ENCODE data around the gene GLIS1. TPM values are rescaled to one million over a fixed set of nuclear protein-coding genes. Genes with fewer than 3 reads are reported as not detected.

GLIS1 gene
- total and polyA plus RNA-seq, 2 of the 8 experiments (the other 6 are each of a cell fraction or from before 2014, with no cell fraction given) = 0.15 to 0.22 TPM

GRCh38 chr1:53688381-53689102, 50.4 kb downstream of the GLIS1 start:
- no peak overlapping the region for H3K4me3 ChIP-seq (ENCODE audit: extremely low read depth in 1 of 4, insufficient read depth in 2 of 4, low read depth in 3 of 4, low read length in 4 of 4)
- H3K4me1 ChIP-seq (replicated peaks in 1 of 4; ENCODE audit: control insufficient read depth in 3 of 4, insufficient read depth in 4 of 4, low read length in 3 of 4) = peaks cover 0 to 16% (median 9%) of the 10 kb centered on the region in 4 experiments; a peak in 4 of 7 replicates
- no peak overlapping the region for H4K5ac ChIP-seq (ENCODE audit: insufficient read length, low read depth, low read length)
- H3K9ac ChIP-seq (replicated peaks in 1 of 4; ENCODE audit: extremely low read depth in 1 of 4, low read depth in 3 of 4, low read length in 3 of 4) = no peak overlapping the region
- no peak overlapping the region for H3K18ac ChIP-seq (ENCODE audit: extremely low read depth, low read length)
- FAIRE-seq = no peak
- no peak overlapping the region for H4K8ac ChIP-seq (ENCODE audit: extremely low read depth, insufficient read depth, low read length)
- H2BK20ac ChIP-seq (ENCODE audit: low read length) = 0 out of 2 replicates have a peak overlapping the region, but pooled peaks have one; percentile 86
- H3K27ac ChIP-seq (ENCODE audit: low read depth, low read length) = no peak overlapping the region
- H2AK5ac ChIP-seq (ENCODE audit: low read depth, low read length) = peak overlapping the region; percentile 88; the same call in 1 of the 2 replicates
- no peaks in the 10 kb centered on the region for H3K79me1 ChIP-seq (ENCODE audit: low read depth, low read length)
- peaks cover 0 to 5% (median 0%) of the 10 kb centered on the region in 4 experiments; a peak in 3 of 7 replicates for H3K27me3 ChIP-seq (replicated peaks in 1 of 4; ENCODE audit: control insufficient read depth in 3 of 4, extremely low read depth in 1 of 4, insufficient read depth in 3 of 4, low read length in 3 of 4)
- no peak overlapping the region for H2BK5ac ChIP-seq (ENCODE audit: low read depth, low read length)
- no peak overlapping the region for H3K4ac ChIP-seq (replicated peaks; ENCODE audit: insufficient read length, low read depth, low read length)
- H3K79me2 ChIP-seq (ENCODE audit: control insufficient read depth in 1 of 2, insufficient read depth in 2 of 2, low read length in 2 of 2) = no peaks in the 10 kb centered on the region
- H4K91ac ChIP-seq (replicated peaks; ENCODE audit: insufficient read length, low read length) = no peak overlapping the region
- H2AFZ ChIP-seq (ENCODE audit: low read length) = no peak overlapping the region
- 0 out of 2 replicates have a peak overlapping the region, but pooled peaks have one; percentile 39 for H2BK12ac ChIP-seq (ENCODE audit: low read depth, low read length)
- no peak overlapping the region for H3K14ac ChIP-seq (ENCODE audit: insufficient read length)
- ChIA-PET CTCF (ENCODE audit: partially characterized antibody) (interaction anchor here (0.9 to 10.7 kb wide), 5 partner anchors 28 to 202 kb away, joined by 3 to 129 read pairs (median 3); no protein-coding TSS in a partner anchor), POLR2A (ENCODE audit: partially characterized antibody) (interaction anchor here (0.5 kb wide), 1 partner anchor 1648 kb away, joined by 5 read pairs; no protein-coding TSS in a partner anchor)
- H3K56ac ChIP-seq (replicated peaks; ENCODE audit: insufficient read length, low read depth, low read length) = no peak overlapping the region
- TF ChIP-seq, protein P1, sequence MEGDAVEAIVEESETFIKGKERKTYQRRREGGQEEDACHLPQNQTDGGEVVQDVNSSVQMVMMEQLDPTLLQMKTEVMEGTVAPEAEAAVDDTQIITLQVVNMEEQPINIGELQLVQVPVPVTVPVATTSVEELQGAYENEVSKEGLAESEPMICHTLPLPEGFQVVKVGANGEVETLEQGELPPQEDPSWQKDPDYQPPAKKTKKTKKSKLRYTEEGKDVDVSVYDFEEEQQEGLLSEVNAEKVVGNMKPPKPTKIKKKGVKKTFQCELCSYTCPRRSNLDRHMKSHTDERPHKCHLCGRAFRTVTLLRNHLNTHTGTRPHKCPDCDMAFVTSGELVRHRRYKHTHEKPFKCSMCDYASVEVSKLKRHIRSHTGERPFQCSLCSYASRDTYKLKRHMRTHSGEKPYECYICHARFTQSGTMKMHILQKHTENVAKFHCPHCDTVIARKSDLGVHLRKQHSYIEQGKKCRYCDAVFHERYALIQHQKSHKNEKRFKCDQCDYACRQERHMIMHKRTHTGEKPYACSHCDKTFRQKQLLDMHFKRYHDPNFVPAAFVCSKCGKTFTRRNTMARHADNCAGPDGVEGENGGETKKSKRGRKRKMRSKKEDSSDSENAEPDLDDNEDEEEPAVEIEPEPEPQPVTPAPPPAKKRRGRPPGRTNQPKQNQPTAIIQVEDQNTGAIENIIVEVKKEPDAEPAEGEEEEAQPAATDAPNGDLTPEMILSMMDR (IDR thresholded peaks at IDR 0.05; ENCODE audit: control extremely low read depth in 1 of 3, insufficient read depth in 1 of 3, low read depth in 1 of 3, low read length in 3 of 3) = peak in 1 of 3 experiments; percentile 7; a peak in 1 of 4 replicates
- TF ChIP-seq TEAD4 (IDR thresholded peaks at IDR 0.05; ENCODE audit: low read depth, low read length) = no peak
- H3K23me2 ChIP-seq (ENCODE audit: low read depth, low read length) = no peaks in the 10 kb centered on the region; the same call in 1 of the 2 replicates
- no peak overlapping the region for H3K4me2 ChIP-seq (ENCODE audit: insufficient read depth in 1 of 2, low read depth in 2 of 2, low read length in 2 of 2)
- no peaks in the 10 kb centered on the region for H3K36me3 ChIP-seq (ENCODE audit: control insufficient read depth in 2 of 4, insufficient read depth in 4 of 4, low read length in 3 of 4)
- WGBS, 2 experiments (ENCODE audit: extremely low coverage in 1 of 2, insufficient coverage in 1 of 2, insufficient read length in 1 of 2, insufficient replicate concordance in 2 of 2, low coverage in 1 of 2, low lambda C conversion rate in 2 of 2, missing lambda C conversion rate in 1 of 2) = 90% methylated on average over 10 of the region's 10 CpGs; no CpG with 5 or more reads in 1 of the 2 experiments
- H3K23ac ChIP-seq (ENCODE audit: insufficient read length) = no peak overlapping the region
- no peak overlapping the region for H2BK15ac ChIP-seq (ENCODE audit: low read length)
- no peak for DNase-seq (ENCODE audit: low read depth in 1 of 2, low spot score in 2 of 2)
- H2BK120ac ChIP-seq (replicated peaks; ENCODE audit: low read depth, low read length) = no peak overlapping the region
- no peaks in the 10 kb centered on the region for H4K20me1 ChIP-seq (replicated peaks in 1 of 2; ENCODE audit: control insufficient read depth in 1 of 2, insufficient read depth in 2 of 2, low read length in 2 of 2)
- H3K9me3 ChIP-seq (ENCODE audit: insufficient read depth in 2 of 2, low read depth in 1 of 2, low read length in 1 of 2) = no peaks in the 10 kb centered on the region

All from H1 (cell line).